ENCODE data around the gene MAST1.
"Not testable (repeated sequence)": the region's sequence is repeated elsewhere in the genome, so short reads cannot be mapped to it uniquely, and the experiment has no call there.

The MAST1 gene

DNA sequence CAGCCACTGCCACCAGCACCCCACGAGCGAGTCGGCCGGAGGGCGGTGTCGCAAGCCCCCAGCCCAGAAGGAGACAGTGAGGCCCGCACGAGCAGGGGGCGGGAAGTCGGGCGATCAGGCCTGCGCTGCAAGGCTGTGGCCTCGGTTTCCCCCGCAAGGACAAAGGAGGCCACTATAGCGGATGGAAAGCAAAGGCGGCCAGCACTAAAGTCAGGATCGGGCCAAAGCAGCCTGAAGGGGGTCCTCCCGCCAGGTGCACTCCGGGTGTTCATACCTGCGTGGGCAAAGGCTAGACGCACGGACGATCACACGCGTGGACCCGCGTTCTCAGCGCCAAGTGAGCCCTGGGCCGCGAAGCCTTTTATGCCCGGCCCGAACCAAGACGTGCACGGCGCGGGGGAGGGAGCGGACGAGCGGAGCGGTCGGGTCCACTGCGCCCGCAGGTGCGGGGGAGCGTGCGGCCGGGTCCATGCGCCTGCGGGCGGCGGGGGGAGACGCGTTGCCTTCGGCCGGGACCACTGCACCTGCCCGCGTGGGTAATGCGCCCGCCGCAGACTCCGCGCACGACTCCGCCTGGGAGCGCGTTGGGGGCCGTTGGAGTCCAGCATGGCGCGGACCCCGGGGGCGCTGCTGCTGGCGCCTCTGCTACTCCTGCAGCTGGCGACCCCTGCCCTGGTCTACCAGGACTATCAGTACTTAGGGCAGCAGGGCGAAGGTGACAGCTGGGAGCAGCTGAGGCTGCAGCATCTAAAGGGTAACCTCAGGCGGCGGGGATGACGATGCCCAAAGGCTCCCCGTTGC is 36.6 kb upstream of the MAST1 start, which contains the start of the genes PRDX2 and THSD8:
TSS of gene PRDX2 (minus strand) at position 335 of the 801 bp plus-strand sequence. CDS start 539 bp downstream, outside the sequence.
TSS of gene THSD8 (plus strand) at position 604 of the 801 bp plus-strand sequence. CDS start at position 607, 3 bp downstream.
- DNase-seq: peak; percentile 37

DNA sequence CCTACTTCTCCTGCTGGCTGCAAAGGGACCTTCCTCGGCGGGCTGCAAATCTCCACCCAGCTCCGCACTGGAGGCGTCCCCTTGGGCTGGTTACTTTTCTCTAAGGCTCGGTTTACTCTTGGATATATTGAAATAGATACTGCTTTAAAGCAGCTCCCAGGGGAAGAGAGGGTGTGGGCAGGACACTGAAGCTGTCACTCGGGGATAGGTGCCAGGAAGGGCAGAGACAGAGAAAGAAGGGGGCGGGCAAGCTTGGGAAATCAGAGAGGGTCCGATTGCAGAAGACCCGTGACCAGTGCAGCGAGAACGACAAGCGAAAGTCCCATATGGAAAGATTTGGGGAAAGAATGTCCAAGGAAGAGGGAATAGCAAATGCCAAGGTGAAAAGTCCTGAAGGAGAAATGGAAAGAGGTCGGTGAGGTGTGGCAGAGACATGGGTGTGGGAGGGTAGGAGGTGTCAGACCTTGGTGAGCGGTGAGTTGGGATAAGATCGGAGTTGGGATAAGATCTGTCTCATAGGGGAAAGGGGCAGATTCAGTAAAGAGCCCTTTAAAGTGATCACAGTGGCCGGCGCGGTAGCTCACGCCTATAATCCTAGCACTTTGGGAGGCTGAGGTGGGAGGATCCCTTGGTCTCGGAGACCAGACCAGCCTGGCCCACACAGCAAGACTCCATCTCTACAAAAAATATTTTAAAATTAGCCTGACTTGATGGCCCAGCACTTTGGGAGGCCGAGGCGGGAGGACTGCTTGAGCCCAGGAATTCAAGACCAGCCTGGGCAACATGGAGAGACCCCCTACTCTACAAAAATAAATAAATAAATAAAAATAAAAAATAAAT is 35.8 kb upstream of the MAST1 start:
- DNase-seq: no peak

DNA sequence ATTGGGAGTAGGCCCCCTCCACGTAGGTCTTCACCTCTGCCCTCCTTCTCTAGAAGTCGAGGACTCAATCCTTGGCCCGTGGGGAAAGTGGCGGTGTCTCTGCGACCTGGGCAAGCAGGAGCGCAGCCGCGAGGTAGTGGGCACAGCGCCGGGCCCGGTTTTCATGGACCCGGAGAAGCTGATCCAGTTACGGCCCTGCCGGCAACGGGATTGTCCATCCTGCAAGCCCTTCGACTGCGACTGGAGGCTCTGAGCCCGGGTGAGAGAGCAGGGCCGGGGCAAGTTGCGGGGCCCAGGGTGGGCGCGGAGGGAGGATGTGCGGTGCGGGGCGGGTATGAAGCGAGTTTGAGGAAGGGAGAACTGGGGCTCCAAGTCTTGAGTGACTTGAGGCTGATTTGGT is 34.3 kb upstream of the MAST1 start:
- no peak for DNase-seq

DNA sequence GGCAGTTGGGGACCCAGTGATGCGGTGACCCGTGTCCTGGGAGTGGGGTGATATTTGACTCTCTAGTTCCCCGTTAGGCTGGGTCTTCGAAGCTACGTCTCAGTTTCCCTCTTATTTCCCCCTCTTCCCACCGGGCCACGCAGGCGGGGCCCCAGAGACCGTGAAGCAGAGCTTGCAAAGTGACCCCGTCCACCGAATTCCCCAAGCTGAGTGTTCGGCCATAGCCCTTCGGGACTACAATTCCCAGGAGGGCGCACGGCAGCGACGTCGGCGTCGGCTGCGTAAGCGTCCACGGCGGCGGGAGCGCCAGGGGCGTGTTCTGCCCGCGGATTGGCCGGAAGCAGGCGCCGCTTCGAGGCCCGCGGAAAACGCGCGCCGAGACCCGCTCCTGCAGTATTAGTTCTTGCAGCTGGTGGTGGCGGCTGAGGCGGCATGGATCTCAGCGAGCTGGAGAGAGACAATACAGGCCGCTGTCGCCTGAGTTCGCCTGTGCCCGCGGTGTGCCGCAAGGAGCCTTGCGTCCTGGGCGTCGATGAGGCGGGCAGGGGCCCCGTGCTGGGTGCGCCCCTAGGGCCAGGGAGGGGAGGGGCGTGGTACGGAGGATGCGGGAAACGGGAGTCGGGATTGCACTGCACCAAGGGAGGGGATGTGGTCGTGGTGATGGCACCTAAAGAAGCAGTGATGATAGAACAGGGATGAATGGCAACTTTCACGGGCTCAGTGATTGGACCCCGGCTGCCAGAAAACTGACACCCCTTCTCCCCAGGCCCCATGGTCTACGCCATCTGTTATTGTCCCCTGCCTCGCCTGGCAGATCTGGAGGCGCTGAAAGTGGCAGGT is 31.9 kb upstream of the MAST1 start, which contains the start of gene RNASEH2A:
TSS of gene RNASEH2A (plus strand) at position 343 of the 840 bp plus-strand sequence. CDS start at position 433, 90 bp downstream.
- DNase-seq: peak; percentile 59

DNA sequence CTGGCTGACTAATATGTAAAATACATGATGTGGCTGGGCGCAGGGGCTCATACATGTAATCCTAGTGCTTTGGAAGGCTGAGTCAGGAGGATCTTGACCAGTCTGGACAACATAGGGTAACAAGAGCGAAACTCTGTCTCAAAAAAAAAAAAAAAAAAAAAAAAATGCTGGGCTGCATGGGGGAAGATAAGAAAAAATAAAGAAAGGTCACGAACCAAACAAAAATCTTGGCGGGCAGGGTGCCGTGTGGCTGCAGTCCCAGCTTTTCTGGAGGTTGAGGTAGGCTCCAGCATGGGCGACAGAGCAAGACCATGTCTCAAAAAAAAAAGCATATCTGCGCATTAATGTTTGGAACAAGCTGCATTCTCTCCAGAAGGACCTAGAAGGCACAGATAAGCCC is 23.2 kb upstream of the MAST1 start:
- no peak for DNase-seq

DNA sequence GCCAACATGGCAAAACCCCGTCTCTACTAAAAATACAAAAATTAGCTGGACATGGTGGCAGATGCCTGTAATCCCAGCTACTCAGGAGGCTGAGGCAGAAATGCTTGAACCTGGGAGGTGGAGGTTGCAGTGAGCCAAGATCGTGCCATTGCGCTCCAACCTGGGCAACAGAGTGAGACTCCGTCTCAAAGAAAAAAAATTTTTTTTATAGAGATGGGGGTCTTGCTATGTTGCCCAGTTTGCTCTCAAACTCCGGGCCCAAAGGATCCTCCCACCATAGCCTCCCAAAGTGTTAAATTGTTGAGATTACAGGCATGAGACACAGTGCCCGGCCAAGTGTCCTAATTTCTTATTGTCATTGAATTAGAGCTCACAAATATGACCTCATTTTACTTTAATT is 21.1 kb upstream of the MAST1 start:
- not testable (repeated sequence) for DNase-seq

DNA sequence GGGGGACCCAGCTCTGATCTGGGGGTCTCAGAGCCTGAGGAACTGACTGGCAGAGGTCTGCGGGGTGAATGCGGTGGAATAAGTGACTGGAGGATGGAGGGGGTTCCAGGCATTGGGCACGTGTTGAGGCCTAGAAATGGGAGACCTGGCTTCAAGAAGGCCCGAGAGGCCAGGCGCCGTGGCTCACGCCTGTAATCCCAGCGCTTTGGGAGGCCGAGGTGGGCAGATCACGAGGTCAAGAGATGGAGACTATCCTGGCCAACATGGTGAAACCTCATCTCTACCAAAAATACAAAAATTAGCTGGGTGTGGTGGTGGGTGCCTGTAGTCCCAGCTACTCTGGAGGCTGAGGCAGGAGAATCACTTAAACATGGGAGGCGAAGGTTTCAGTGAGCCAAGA is 20.5 kb upstream of the MAST1 start:
- DNase-seq: not testable (repeated sequence)

DNA sequence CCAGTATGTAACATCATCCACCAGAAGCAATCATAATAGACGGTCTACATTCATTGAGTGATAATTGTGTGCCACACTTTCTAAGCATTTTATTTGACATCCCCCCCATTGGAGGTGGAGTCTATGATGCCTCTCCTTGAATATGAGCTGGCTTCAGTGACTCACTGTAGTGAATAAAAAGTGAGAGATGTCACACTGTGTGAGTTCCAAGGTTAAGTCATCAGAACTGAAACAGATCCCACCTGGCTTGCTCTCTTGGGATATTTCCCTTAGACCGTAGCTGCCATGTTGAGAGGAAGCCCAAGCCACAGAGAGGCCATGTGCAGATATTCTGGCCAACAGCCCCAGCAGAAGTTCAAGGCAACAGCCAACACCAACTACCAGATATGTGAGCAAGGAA is 16.6 kb upstream of the MAST1 start:
- DNase-seq: no peak

DNA sequence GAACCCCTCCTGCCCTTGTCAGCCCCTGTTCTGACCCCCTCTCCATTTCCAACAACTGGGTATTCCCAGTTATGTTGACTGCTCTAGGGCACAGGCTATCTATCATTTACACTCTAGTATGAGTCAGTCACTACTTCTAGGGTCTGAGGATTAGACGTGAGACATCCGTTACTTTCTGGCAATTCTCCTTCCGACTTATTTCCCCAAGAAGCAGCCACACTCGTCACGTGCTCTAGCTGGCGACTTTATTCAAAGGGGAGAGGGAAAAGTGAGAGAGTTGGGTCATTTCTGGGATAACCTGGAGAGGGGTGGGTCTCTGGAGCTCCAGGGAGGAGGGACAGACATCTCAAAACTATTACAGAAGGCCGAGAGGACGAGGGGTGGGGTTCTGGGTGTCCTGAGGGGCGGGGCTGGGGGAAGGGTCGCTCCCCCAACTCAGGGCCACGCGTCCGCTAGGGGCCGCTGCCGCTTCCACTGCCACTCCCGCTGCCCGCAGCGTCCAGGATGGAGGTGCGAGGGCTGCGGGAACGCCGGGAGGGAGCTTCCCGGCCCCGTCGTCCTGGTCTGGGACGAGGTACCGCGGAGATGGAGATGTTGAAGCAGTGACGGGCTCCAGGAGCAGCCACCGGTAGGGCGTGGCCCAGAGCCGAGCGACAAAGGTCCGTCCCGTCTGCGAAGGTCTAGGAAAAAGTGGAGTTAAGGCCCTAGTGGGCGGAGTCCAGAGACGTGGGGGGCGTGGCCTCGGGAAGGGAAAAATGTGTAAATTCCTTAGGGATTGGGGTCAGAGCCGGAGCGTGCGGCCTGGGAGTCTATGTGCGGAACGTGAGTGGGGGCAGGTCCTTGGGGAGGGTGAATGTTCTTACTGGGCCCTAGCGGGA is 12.8 kb upstream of the MAST1 start:
- DNase-seq: no peak

DNA sequence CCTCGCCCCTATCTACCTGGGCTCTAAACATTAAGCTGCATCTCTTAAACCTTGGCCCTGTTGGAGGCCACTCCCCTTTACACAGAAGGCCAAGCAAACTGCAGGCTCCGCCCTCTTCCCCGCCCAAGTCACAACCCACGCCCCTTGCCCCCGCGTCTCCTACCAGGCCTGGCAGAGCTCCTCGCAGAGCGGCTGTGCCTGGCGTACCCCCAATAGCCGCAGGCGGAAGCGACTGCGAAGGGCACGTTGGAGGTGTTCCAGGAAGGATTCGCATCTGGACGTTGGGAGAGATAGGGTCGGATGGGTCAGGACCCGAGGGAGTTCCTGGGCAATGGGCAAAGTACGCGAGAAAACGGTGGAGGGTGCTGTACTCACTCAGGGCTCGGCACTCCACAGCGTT is 9.8 kb upstream of the MAST1 start:
- DNase-seq: no peak

DNA sequence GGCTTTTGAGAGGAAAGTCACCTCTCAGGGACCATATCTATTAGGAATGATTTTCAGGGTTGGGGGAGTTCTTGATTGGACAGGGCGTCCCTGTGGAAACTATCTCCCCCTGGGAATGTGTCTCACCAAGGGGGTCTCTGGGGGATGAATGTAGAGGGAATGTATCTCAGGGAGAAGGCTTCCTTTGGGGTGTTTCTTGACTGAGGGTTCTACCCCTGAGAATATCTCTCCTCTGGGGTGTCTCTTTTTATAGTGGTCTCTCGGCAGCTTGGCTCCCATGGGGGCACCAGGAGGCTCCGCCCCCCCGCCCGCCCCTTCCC is 4.9 kb upstream of the MAST1 start:
- DNase-seq: no peak

DNA sequence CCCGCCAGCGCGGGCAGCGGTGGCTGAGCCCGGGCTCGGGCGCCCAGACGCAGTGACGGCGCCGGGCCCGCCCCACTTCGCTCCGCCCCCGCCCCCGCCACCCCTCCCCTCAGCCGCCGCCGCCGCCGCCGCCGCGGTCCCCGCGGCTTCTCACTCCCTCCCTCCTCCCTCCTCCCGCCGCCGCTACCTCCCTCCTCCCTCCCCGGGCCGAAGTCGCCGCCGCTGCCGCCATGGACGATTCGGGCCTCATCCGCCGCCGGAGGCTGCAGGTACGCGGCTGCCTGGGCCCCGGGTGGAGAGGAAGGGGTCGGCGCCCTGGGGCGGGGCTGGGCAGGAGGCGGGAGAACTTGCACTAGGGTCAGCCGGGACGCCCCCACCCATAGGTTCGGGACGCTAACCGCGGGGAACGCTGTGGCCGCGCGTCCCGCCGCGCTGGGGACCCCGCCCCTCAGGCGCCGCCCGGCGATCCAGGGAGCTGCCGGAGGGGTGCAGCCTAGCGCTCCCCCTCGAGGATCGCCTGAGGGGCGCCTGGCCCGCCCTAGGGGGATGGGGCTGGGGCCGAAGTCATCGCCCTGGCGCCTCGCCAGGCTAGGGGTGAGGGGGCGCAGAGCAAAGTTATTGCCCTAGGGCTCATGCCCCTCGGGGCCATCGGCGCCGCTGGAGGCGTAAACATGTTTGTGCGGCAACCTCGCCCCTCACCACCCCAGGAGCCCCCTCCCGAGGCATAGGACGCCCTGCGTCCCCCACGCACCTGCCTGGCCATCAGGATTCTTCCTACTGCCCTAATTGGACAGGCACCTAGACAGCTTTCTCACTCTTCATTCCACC is 4.4 kb upstream of the MAST1 start:
- no peak for DNase-seq

DNA sequence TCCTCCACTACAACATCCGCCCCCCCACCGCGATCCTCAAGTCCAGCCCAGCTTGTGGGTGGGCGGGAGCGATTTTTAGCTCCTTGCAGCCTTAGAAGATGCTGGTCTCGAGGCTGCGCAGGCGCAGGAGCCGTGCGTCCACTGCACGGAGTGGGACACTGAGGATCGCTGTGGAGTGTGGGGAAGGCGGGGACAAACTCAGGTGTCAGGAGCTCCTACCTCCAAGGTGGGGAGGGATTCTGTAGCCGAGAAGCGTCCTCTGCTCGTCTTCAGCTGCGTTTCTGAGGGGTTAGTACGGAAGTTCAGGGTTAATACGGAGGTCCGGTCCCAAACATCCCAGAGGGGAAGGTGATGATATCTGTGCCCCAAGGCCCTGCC is 3.8 kb upstream of the MAST1 start, which contains the start of gene RTBDN:
TSS of gene RTBDN (minus strand) at position 14 of the 378 bp plus-strand sequence. CDS start 4,600 bp downstream, outside the sequence.
- DNase-seq: no peak

DNA sequence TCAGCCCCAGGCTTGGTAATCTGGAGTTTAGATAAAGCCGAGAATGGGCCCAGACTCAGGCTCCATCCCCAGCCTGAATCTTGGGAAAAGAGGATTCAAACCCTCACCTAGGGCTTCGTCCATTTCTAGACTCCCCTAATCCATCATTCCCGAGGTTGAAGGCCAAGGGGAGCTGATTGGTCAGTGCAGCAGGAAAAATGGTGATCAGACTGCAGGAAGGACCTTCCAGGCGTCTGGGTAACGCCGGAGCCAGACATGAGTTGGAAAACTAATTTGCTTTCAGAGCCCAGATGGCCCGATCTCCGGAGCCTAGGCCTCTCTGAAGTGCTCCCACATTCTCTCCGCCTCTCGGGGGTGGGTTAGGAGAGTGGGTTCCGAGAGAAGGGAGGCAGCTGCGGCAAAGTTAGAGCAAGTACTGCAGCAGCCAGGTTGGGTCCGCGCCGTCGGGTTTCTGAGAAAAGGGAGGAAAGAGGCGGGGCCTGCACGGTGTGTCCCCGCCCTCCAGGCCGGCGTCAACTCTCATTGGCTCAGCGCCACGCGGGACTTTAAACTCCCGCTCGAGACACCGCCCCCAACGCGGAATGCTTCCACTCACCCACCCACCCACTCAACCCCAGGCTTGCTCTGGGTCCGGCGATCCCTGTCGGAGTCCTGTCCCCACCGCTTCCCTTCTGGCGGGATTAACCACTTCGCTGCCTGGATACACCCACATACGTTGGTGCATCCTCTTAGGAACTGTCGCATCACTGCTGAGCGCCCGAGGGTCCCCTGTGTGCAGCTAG is 3.1 kb upstream of the MAST1 start:
- no peak for DNase-seq

DNA sequence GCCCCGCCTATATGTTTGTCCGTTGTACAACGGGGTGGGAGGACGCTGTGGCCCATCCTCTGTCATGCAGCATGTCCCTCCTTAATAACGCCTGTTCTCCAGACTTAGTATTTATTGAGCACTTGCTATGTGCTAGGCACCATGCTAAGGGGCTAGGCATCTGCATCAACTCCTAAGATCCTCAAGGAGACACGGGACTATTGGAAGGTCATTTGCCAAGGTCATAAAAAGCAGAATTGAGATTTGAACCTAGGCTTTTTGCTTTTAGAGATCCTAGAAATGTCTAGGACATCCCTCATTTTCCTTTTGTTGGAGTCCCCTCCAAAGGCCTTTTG is 1.8 kb upstream of the MAST1 start:
- DNase-seq: no peak

DNA sequence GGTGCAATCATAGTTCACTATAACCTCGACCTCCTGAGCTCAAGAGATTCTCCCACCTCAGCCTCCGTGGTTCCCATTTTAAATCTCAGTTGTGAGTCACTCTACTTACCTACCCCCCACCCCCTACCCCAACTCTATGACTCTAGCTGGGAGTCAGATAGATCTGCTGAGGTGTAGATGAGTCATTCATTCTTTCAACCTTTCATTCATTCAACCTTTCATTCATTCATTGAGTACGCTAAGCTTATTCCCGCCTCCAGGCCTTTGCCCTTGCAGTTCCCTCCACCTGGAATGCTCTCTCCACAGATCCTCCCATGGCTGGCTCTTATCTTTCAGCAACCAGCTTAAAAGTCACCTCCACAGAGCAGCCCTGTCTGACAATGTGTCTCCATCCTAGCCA is 1.1 kb upstream of the MAST1 start:
- no peak for DNase-seq

DNA sequence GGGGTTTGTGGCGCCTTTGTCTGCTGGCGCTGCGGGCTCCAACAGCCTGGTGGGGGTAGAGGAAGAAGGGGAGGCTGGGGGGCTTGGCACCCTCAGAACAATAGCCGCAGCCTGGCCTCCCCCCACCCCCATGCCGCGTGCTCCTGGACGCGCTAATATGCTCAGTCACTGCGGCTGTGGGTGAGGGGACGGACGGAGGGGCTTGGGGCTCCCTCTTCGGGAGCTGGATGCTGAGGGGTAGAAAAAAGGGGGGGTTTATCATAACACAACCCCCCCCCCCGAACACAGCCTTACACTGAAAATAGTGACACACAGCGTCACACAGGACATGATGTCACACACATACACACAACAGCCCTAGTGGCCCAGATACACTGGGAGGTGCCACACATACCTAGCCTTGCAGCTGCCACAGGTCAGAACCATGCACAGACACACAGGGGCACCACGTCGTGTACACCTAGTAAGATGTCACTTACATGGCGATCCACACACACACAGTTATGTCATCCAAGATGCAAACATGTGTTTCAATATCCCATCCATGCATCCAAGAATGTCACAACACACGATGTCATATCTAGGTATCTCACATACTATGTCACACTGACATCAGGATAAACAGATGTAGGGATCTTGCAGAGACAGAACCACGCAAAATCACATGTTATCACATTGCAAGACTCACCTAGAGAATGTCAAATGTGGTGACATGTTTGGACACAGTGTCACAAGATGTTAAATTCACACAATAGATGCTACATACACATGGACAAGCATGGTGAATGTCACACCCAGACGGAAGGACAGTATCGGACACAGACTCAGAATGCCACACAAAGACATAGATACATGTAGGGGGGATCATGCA is 806 bp downstream of the MAST1 start:
- DNase-seq: no peak

DNA sequence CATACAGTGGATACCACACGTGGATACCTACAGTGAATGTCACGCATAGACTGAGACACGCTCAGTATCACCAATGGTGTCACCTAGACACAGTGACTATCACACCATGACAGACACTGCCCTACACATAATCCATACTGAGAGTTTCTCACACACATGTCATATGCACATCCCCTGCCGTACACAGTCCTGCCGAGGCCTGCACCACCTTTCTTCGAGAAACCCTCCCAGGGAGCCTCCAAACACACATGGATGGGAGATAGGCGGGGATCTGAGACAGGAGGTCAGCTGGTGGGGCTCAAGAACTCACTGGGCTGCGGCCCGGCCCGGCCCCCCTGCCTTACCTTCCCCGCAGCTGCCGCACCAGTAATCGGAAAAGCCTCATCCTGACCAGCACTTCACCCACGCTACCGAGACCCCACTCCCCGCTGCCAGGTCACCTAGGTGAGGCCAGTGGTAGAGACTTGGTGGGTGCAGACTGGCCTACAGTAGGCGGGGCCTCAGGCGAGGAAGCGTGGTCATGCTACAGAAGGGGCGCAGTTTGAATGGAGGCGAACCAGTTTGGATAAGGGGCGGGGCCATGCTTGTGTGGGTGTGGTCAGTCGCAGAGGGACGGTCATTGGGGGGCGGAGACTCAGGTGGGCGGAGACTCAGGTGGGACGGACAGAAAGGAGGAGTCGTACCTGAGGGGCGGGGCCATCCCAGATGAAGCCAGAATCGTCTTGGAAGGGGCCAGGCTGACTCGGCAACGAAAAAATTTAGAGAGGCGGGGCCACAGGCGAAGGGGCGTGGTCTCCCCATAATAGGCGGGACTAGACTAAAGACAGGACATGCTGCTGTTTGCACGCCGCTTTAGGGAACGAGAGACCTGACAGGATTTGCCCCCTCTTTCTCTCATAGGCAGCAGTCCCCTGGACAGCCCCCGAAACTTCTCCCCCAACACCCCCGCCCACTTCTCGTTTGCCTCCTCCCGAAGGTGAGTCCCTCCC is 2.1 kb downstream of the MAST1 start:
- no peak for DNase-seq

Measured in KG1 (cell line).